IMR-90 (cell line): ENCODE data around the gene GPR158. TPM values are rescaled to one million over a fixed set of nuclear protein-coding genes. Genes with fewer than 3 reads are reported as not detected.

Experiments used
- ATAC-seq: fragments of 200-7000 bp; cut with Tn5 transposase; 2 replicates; pipeline ENCODE4 v1.9.1; 2020; ENCODE audit warnings: low read depth, mild to moderate bottlenecking, moderate library complexity
- BruUV-seq: library from RNA; stranded (reverse); fragments of 400-500 nt; replicated peaks from 2 replicates; lab custom pipeline; 2021; lab: Mats Ljungman, UMichigan
- CTCF ChIA-PET: fragments of 300-600 bp; formaldehyde crosslinking; extraction: SDS; loops from one replicate; lab custom pipeline; 2021; ENCODE audit warnings: antibody characterized with exemption; lab: Yijun Ruan, JAX
- POLR2A ChIA-PET: fragments of 300-600 bp; sonication (Branson Sonifier 250); formaldehyde crosslinking; loops from one replicate; lab custom pipeline; 2022; ENCODE audit warnings: antibody characterized with exemption; ENCODE audit not compliant: unreplicated experiment; lab: Charles Lee
- DNase-seq: peaks from one replicate; pipeline ENCODE4 v3.0.0; 2013
- H2AFZ ChIP-seq: replicated peaks from 2 replicates; pipeline ENCODE3; 2013; ENCODE audit warnings: low read length, mild to moderate bottlenecking; ENCODE audit not compliant: poor library complexity
- H2AK5ac ChIP-seq: 2 replicates; pipeline ENCODE4 v1.6.1; 2013; ENCODE audit warnings: low read depth, low read length, inconsistent platforms
- H2AK9ac ChIP-seq: replicated peaks from 2 replicates; pipeline ENCODE3; 2013; ENCODE audit warnings: mild to moderate bottlenecking, low read depth, low read length, moderate library complexity; ENCODE audit not compliant: poor library complexity
- H2BK120ac ChIP-seq: 2 replicates; pipeline ENCODE4 v1.6.1; 2013; ENCODE audit warnings: low read depth, low read length, inconsistent platforms
- H2BK15ac ChIP-seq: 3 replicates; pipeline ENCODE4 v1.6.1; 2013; ENCODE audit warnings: low read depth, low read length, inconsistent platforms
- H2BK20ac ChIP-seq: 2 replicates; pipeline ENCODE4 v1.6.1; 2013; ENCODE audit warnings: low read depth, mild to moderate bottlenecking, inconsistent platforms, low read length, moderate library complexity
- H2BK5ac ChIP-seq: 2 replicates; pipeline ENCODE4 v1.6.1; 2013; ENCODE audit warnings: mild to moderate bottlenecking, low read depth, low read length, inconsistent platforms; ENCODE audit not compliant: poor library complexity, severe bottlenecking
- H3K14ac ChIP-seq: replicated peaks from 2 replicates; pipeline ENCODE4 v1.6.1; 2013; ENCODE audit warnings: low read depth, low read length, inconsistent platforms
- H3K18ac ChIP-seq: 2 replicates; pipeline ENCODE4 v1.6.1; 2013; ENCODE audit warnings: low read depth, low read length, control low read depth
- H3K23ac ChIP-seq: 2 replicates; pipeline ENCODE4 v1.6.1; 2013; ENCODE audit warnings: low read depth, low read length, inconsistent platforms
- H3K27ac ChIP-seq: 2 replicates; pipeline ENCODE4 v1.5.1; 2013; ENCODE audit warnings: mild to moderate bottlenecking, control low read depth, low read length; ENCODE audit not compliant: insufficient read depth
- H3K27me3 ChIP-seq: 2 replicates; pipeline ENCODE4 v1.6.1; 2013; ENCODE audit warnings: low read length; ENCODE audit not compliant: control insufficient read depth, insufficient read depth
- H3K36me3 ChIP-seq: 2 replicates; pipeline ENCODE4 v1.6.1; 2013; ENCODE audit warnings: low read length, mixed read lengths; ENCODE audit not compliant: control insufficient read depth, insufficient read depth
- H3K4ac ChIP-seq: 2 replicates; pipeline ENCODE4 v1.6.1; 2013; ENCODE audit warnings: low read depth, low read length, inconsistent platforms
- H3K4me1 ChIP-seq: 2 replicates; pipeline ENCODE4 v1.6.1; 2013; ENCODE audit warnings: low read length, mixed read lengths; ENCODE audit not compliant: control insufficient read depth, insufficient read depth
- H3K4me2 ChIP-seq: 2 replicates; pipeline ENCODE4 v1.6.1; 2013; ENCODE audit warnings: low read depth, mild to moderate bottlenecking, control low read depth, low read length, moderate library complexity
- H3K4me3 ChIP-seq: 2 replicates; pipeline ENCODE4 v1.5.1; 2013; ENCODE audit warnings: low read depth, mild to moderate bottlenecking, control low read depth, low read length, moderate library complexity; ENCODE audit not compliant: insufficient read depth
- H3K56ac ChIP-seq: 2 replicates; pipeline ENCODE4 v1.6.1; 2013; ENCODE audit warnings: low read length, inconsistent platforms; ENCODE audit not compliant: insufficient read depth; ENCODE audit errors: extremely low read depth
- H3K79me1 ChIP-seq, 2 experiments: 2 replicates each; pipeline ENCODE4 v1.6.1; 2013; ENCODE audit warnings: low read length in 2 of 2, inconsistent platforms in 1 of 2, low read depth in 1 of 2
- H3K9ac ChIP-seq: 2 replicates; pipeline ENCODE4 v1.6.1; 2013; ENCODE audit warnings: low read depth, low read length, control low read depth
- H3K9me1 ChIP-seq: 2 replicates; pipeline ENCODE4 v1.6.1; 2013; ENCODE audit warnings: low read length, inconsistent platforms; ENCODE audit not compliant: insufficient read depth
- H3K9me3 ChIP-seq: 2 replicates; pipeline ENCODE4 v1.6.1; 2013; ENCODE audit warnings: low read length; ENCODE audit not compliant: control insufficient read depth, insufficient read depth
- H4K20me1 ChIP-seq: 2 replicates; pipeline ENCODE4 v1.6.1; 2013; ENCODE audit warnings: low read length, inconsistent platforms; ENCODE audit not compliant: insufficient read depth
- H4K5ac ChIP-seq: 2 replicates; pipeline ENCODE4 v1.6.1; 2013; ENCODE audit warnings: mild to moderate bottlenecking, low read depth, low read length, control low read depth
- H4K8ac ChIP-seq, 2 experiments: 2 replicates each; pipeline ENCODE4 v1.6.1; 2013; ENCODE audit warnings: low read depth in 2 of 2, low read length in 2 of 2, control low read depth in 1 of 2, inconsistent platforms in 1 of 2
- H4K91ac ChIP-seq: 2 replicates; pipeline ENCODE4 v1.6.1; 2013; ENCODE audit warnings: low read depth, low read length, inconsistent platforms; ENCODE audit not compliant: insufficient read depth
- BHLHE40 ChIP-seq: fragments of 150-350 bp; IDR thresholded peaks from 2 replicates; pipeline ENCODE4 v1.6.1; 2016; ENCODE audit warnings: mild to moderate bottlenecking, low read depth, low read length
- CEBPB ChIP-seq: IDR thresholded peaks from 2 replicates; pipeline ENCODE4 v1.6.1; 2012; ENCODE audit warnings: low read depth, low read length, improper control_type of control experiment
- CHD1 ChIP-seq: IDR thresholded peaks from 2 replicates; pipeline ENCODE4 v1.6.1; 2012; ENCODE audit warnings: low read depth, low read length, improper control_type of control experiment
- CTCF ChIP-seq: conservative IDR thresholded peaks from 2 replicates; pipeline ENCODE4 v1.5.1; 2012; ENCODE audit warnings: mild to moderate bottlenecking, low read depth, low read length, improper control_type of control experiment
- ELK1 ChIP-seq: fragments of 150-350 bp; IDR thresholded peaks from 2 replicates; pipeline ENCODE4 v1.6.1; 2016; ENCODE audit warnings: low read depth, mild to moderate bottlenecking, low read length, moderate library complexity, borderline replicate concordance
- FOS ChIP-seq: fragments of 150-350 bp; IDR thresholded peaks from 2 replicates; pipeline ENCODE4 v1.6.1; 2016; ENCODE audit warnings: low read depth, low read length
- MAFK ChIP-seq: IDR thresholded peaks from 2 replicates; pipeline ENCODE4 v1.6.1; 2012; ENCODE audit warnings: low read depth, low read length, improper control_type of control experiment
- MAZ ChIP-seq: IDR thresholded peaks from 2 replicates; pipeline ENCODE4 v1.6.1; 2012; ENCODE audit warnings: low read depth, mild to moderate bottlenecking, low read length, improper control_type of control experiment, moderate library complexity, borderline replicate concordance
- MXI1 ChIP-seq: IDR thresholded peaks from 2 replicates; pipeline ENCODE4 v1.6.1; 2012; ENCODE audit warnings: low read depth, mild to moderate bottlenecking, low read length, moderate library complexity, borderline replicate concordance
- NFE2L2 ChIP-seq: fragments of 150-350 bp; IDR thresholded peaks from 2 replicates; pipeline ENCODE4 v1.6.1; 2016; ENCODE audit warnings: low read depth, mild to moderate bottlenecking, low read length
- POLR2A ChIP-seq: IDR thresholded peaks from 2 replicates; pipeline ENCODE4 v1.6.1; 2012; ENCODE audit warnings: mild to moderate bottlenecking, low read depth, low read length
- RAD21 ChIP-seq: IDR thresholded peaks from 2 replicates; pipeline ENCODE4 v1.6.1; 2012; ENCODE audit warnings: low read length, improper control_type of control experiment
- RCOR1 ChIP-seq: IDR thresholded peaks from 2 replicates; pipeline ENCODE4 v1.6.1; 2012; ENCODE audit warnings: mild to moderate bottlenecking, low read length, improper control_type of control experiment; ENCODE audit not compliant: insufficient replicate concordance
- RFX5 ChIP-seq: IDR thresholded peaks from 2 replicates; pipeline ENCODE4 v1.8.0; 2012; ENCODE audit warnings: low read depth, mild to moderate bottlenecking, low read length, moderate library complexity
- SMC3 ChIP-seq: fragments of 150-350 bp; IDR thresholded peaks from 2 replicates; pipeline ENCODE4 v1.6.1; 2016; ENCODE audit warnings: low read depth, mild to moderate bottlenecking, antibody characterized with exemption, low read length, moderate library complexity
- WGBS, 2 experiments: methylation state at CpG; one replicate each; pipeline versions ENCODE4 v1.1.5 to v1.1.7; 2013; ENCODE audit warnings: missing lambda C conversion rate in 2 of 2; ENCODE audit not compliant: insufficient read length in 1 of 2; ENCODE audit errors: extremely low coverage in 2 of 2; 5-methylcytosine and 5-hydroxymethylcytosine counted together
- dilution Hi-C: fragments of 300-500 bp; cut with HindIII; formaldehyde crosslinking; loops from one replicate; pipeline ENCODE4 v1.14.3; 2018; ENCODE audit warnings: low sequenced_read_pairs; ENCODE audit not compliant: unreplicated experiment
- in situ Hi-C: fragments of 300-500 bp; cut with MboI; formaldehyde crosslinking; loops from 3 replicates; pipeline ENCODE4 v1.14.3; 2019; ENCODE audit warnings: low sequenced_read_pairs, inconsistent platforms, mixed read lengths
- intact Hi-C: fragments of 100-400 bp; cut with micrococcal nuclease; formaldehyde crosslinking; loops from 2 replicates; pipeline ENCODE4 v1.10.0; 2022
- polyA plus RNA-seq, 3 experiments: library from polyadenylated mRNA; depleted of rRNA; stranded (reverse); fragments of >200 nt; gene quantifications; 2 replicates each; pipeline ENCODE4 v1.2.3, GENCODE V29; 2012; ENCODE audit warnings: low replicate concordance in 1 of 3
- total RNA-seq: library from RNA; depleted of rRNA; stranded (reverse); fragments of >200 nt; gene quantifications from 2 replicates; pipeline ENCODE4 v1.2.3, GENCODE V29; 2012
- TF ChIP-seq, protein P1 (sequence below): fragments of 150-350 bp; IDR thresholded peaks from 2 replicates; pipeline ENCODE4 v1.6.1; 2017; ENCODE audit warnings: mild to moderate bottlenecking, antibody characterized with exemption, low read length, low read depth

GPR158 gene
- total and polyA plus RNA-seq, 2 of the 4 experiments (the other 2 are of a cell fraction) = not detected

- Histone ChIP-seq H3K36me3 (no peaks in the 10 kb centered on the region), H3K9ac (no peak overlapping the region), H3K56ac (no peak overlapping the region), H2AK9ac (no peak overlapping the region), H3K18ac (no peak overlapping the region), H3K9me3 (peaks cover 16% of the 10 kb centered on the region), H4K91ac (no peak overlapping the region), H3K4me1 (no peaks in the 10 kb centered on the region), H2BK15ac (no peak overlapping the region), H2BK20ac (no peak overlapping the region), H3K9me1 (no peaks in the 10 kb centered on the region), H4K20me1 (no peaks in the 10 kb centered on the region), H2BK120ac (no peak overlapping the region), H4K5ac (no peak overlapping the region), H3K4me3 (no peak overlapping the region), H4K8ac (no peak overlapping the region), H3K4me2 (no peak overlapping the region), H3K27ac (no peak overlapping the region), H3K14ac (no peak overlapping the region), H3K79me1 (no peaks in the 10 kb centered on the region), H3K4ac (no peak overlapping the region), H2AK5ac (no peak overlapping the region), H3K27me3 (no peaks in the 10 kb centered on the region), H2BK5ac (no peak overlapping the region), H3K23ac (no peak overlapping the region), H2AFZ (no peak overlapping the region)
- dilution Hi-C loops (no loop called here), intact Hi-C loops (no loop called here), in situ Hi-C loops (no loop called here)
- TF ChIP-seq MXI1 = no peak
- no peak for TF ChIP-seq BHLHE40
- TF ChIP-seq FOS = no peak
- TF ChIP-seq RAD21 = no peak
- TF ChIP-seq MAZ = no peak
- TF ChIP-seq CEBPB = no peak
- no peak for TF ChIP-seq MAFK
- no peak for TF ChIP-seq SMC3
- no peak for TF ChIP-seq CTCF
- no peak for TF ChIP-seq CHD1
- TF ChIP-seq ELK1 = no peak
- TF ChIP-seq RCOR1 = no peak
- TF ChIP-seq NFE2L2 = no peak
- no peak for TF ChIP-seq POLR2A
- TF ChIP-seq, protein P1, sequence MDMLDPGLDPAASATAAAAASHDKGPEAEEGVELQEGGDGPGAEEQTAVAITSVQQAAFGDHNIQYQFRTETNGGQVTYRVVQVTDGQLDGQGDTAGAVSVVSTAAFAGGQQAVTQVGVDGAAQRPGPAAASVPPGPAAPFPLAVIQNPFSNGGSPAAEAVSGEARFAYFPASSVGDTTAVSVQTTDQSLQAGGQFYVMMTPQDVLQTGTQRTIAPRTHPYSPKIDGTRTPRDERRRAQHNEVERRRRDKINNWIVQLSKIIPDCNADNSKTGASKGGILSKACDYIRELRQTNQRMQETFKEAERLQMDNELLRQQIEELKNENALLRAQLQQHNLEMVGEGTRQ = no peak
- TF ChIP-seq RFX5 = no peak
- 69% methylated on average over 2 of the region's 4 CpGs; no CpG with 5 or more reads in 1 of the 2 experiments for WGBS, 2 experiments
- no TSS peak for BruUV-seq
- no peak for ATAC-seq
- DNase-seq = no peak
- CTCF ChIA-PET = no interaction called here
- POLR2A ChIA-PET = no interaction called here
Observed at GRCh38 chr10:25547382-25547781, 372.6 kb downstream of the GPR158 start.
